ENCODE results near the gene NFAT5. TPM values are rescaled to one million over a fixed set of nuclear protein-coding genes. Genes with fewer than 3 reads are reported as not detected.
"Not testable (repeated sequence)": the region's sequence is repeated elsewhere in the genome, so short reads cannot be mapped to it uniquely, and the experiment has no call there.

NFAT5 gene
- total RNA-seq, 4 donors from 2014 or later, result 76.1 to 122 (median 102) TPM

DNA sequence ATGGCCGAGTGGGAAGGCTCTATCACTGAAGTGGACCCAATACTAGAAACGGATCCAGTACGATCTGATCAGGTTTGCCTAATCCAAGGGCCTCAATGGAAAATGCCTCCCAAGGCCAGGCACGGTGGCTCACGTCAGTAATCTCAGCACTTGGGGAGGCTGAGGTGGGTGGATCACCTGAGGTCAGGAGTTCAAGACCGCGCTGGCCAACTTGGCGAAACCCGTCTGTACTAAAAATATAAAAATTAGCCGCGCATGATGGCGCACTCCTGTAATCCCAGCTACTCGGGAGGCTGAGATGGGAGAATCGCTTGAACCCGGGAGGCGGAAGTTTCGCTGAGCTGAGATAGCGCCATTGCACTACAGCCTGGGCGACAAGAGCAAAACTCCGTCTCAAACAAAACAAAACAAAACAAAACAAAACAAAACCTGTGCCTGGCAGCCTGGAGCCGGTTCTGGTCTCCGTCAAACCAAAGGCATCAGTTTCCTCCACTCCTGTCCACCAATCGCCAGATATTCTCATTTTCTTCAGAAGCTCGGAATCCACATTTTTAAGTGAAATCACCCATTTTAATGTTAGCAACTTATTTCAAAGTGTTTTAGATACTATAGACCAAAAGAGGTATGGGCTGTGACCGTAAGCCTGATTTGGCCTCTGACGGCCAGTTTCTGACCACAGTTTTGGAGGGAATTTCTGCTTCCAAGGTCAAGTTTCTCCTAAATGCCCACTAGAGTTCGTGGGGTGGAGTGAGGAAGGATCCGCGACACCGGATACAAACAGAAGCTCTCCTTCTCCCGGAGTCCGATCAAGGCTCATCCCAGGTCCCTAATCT, 159.9 kb downstream of the NFAT5 start:
- TF ChIP-seq POLR2A (IDR thresholded peaks at IDR 0.05), result no peak
- TF ChIP-seq, protein P1, sequence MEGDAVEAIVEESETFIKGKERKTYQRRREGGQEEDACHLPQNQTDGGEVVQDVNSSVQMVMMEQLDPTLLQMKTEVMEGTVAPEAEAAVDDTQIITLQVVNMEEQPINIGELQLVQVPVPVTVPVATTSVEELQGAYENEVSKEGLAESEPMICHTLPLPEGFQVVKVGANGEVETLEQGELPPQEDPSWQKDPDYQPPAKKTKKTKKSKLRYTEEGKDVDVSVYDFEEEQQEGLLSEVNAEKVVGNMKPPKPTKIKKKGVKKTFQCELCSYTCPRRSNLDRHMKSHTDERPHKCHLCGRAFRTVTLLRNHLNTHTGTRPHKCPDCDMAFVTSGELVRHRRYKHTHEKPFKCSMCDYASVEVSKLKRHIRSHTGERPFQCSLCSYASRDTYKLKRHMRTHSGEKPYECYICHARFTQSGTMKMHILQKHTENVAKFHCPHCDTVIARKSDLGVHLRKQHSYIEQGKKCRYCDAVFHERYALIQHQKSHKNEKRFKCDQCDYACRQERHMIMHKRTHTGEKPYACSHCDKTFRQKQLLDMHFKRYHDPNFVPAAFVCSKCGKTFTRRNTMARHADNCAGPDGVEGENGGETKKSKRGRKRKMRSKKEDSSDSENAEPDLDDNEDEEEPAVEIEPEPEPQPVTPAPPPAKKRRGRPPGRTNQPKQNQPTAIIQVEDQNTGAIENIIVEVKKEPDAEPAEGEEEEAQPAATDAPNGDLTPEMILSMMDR (IDR thresholded peaks at IDR 0.05), result no peak
- Histone ChIP-seq H3K4me3 (replicated peaks in 1 of 3) (peak overlapping the region; percentile 27 to 66 (median 33)), H3K27ac (peak overlapping the region; percentile 84 to 92 (median 89)), H3K4me1 (peaks cover 45 to 46% of the 10 kb centered on the region in 2 donors), H3K9me3 (no peaks in the 10 kb centered on the region), H3K27me3 (no peaks in the 10 kb centered on the region), H3K36me3 (no peaks in the 10 kb centered on the region)
- intact Hi-C loops (cut with DNase I), result no loop called here
- peak; percentile 15 to 18 for DNase-seq
- WGBS, 2 donors, result 65 to 69% methylated on average over 32 of the region's 32 CpGs

DNA sequence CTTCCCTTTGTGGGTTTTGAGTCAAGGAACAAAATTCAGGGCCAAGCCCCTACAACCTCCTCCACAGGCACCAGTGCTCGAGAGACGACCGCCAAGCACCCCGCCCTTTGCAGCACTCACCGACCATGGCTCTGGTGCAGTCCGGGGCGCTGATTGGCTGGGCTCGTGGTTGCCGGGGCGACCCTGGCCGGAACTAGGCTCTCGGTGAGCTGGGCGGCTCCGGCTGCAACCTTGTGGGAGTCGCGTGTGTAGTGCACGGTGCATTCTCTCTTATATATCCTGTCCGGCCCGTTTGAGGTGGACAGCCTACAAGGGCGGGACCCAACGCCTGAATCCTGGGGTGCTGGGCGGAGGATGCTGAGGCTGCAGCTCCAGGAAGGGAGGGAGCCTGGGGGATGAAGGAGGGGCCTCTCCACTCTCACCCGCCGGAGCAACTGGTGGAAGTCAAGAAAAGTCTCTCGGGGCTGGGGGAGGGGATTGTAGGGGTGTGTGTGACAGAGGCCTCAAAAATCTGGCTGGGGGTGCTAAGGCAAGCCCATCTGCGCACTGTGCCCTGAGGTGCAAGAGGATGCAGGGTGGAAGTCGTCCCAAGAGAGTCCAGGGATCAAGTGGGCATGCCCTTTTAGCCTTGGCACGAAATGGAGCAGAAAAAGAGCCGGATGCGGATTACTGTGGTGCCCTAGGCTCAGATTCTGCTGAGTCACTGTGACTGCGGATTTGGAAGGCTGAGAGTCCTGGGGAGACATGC, 160.7 kb downstream of the NFAT5 start, which contains the start of gene NQO1:
Gene NQO1 (minus strand): TSS at position 248 of the 748 bp plus-strand sequence. CDS start 121 bp downstream, at position 127.
- Histone ChIP-seq H3K36me3 (no peaks in the 10 kb centered on the region), H3K9me3 (no peaks in the 10 kb centered on the region), H3K27ac (peak within 1 kb of the TSS; percentile 84 to 92 (median 89)), H3K27me3 (no peaks in the 10 kb centered on the region), H3K4me3 (replicated peaks in 1 of 3) (peak within 1 kb of the TSS; percentile 27 to 66 (median 33)), H3K4me1 (peaks cover 45 to 46% of the 10 kb centered on the region in 2 donors)
- intact Hi-C loops (cut with DNase I), result no loop called here
- peak; percentile 98 for DNase-seq
- WGBS, 2 donors, result 1 to 2% methylated on average over 24 to 28 of the region's 31 CpGs
- peak; percentile 80 to 93 for TF ChIP-seq POLR2A (IDR thresholded peaks at IDR 0.05)
- TF ChIP-seq, protein P1 (IDR thresholded peaks at IDR 0.05), result no peak

DNA sequence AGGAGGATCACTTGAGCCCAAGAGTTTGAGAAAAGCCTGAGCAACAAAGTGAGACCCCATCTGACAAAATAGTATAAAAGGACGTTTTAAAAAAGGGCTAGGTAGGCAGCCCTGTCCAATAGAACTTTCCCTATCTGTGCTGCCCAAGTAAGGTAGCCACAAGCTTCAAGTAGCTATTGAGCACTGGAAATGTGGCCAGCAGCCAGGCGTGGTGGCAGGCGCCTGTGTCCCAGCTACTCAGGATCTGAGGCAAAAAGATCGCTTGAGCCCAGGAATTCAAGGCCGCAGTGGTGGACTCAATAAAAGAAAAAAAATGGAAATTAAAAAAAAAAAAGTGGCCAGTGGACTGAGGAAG, 162.1 kb downstream of the NFAT5 start:
- peak overlapping the region; percentile 84 to 92 (median 89) for H3K27ac ChIP-seq
- H3K4me3 ChIP-seq (replicated peaks in 1 of 3), result no peak overlapping the region
- 27 to 30% methylated on average over 5 of the region's 5 CpGs for WGBS, 2 donors
- H3K27me3 ChIP-seq, result no peaks in the 10 kb centered on the region
- no peaks in the 10 kb centered on the region for H3K36me3 ChIP-seq
- TF ChIP-seq POLR2A (IDR thresholded peaks at IDR 0.05), result peak in 1 of 2 donors; percentile 43
- TF ChIP-seq, protein P1 (IDR thresholded peaks at IDR 0.05), result no peak
- DNase-seq, result peak; percentile 97
- no peaks in the 10 kb centered on the region for H3K9me3 ChIP-seq
- peaks cover 45 to 46% of the 10 kb centered on the region in 2 donors for H3K4me1 ChIP-seq
- intact Hi-C loops (cut with DNase I), result no loop called here

DNA sequence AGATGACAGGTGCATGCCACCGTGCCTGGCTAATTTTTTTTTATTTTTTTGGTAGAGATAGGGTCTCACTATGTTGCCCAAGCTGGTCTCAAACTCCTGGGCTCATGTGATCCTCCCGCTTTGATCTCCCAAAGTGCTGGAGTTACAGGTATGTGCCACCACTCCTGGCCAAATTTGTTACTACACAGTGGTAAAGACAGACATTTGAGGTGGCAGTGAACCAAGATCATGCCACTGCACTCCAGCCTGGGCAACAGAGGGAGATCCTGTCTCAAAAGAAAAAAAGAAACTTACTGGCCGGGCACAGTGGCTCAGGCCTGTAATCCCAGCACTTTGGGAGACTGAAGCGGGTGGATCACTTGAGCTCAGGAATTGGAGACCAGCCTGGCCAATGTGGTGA, 163.3 kb downstream of the NFAT5 start:
- intact Hi-C loops (cut with DNase I); H3K4me3 ChIP-seq (replicated peaks in 1 of 3); H3K9me3 ChIP-seq; H3K27me3 ChIP-seq; H3K36me3 ChIP-seq: not testable (repeated sequence)
- 90 to 95% methylated on average over 4 of the region's 4 CpGs for WGBS, 2 donors
- peak overlapping the region in 2 of 3 donors; percentile 89 to 92 for H3K27ac ChIP-seq
- H3K4me1 ChIP-seq, result peaks cover 38 to 41% of the 10 kb centered on the region in 2 donors
- DNase-seq, result peak in 1 of 2 donors; percentile 22

DNA sequence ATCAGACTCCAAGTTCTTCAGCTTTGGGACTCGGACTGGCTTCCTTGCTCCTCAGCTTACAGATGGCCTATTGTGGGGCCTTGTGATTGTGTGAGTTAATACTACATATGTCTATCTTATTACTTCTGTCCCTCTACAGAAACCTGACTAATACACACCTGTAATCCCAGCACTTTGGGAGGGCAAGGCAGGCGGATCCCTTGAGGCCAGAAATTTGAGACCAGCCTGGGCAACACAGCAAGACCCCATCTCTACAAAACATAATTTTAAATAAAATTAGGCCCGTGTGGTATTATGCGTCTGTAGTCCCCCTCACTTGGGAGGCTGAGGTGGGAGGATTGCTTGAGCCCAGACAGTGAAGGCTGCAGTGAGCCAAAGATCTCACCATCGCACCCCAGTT, 165.5 kb downstream of the NFAT5 start:
- DNase-seq; H3K27me3 ChIP-seq; H3K27ac ChIP-seq; H3K4me3 ChIP-seq (replicated peaks in 1 of 3); H3K9me3 ChIP-seq; intact Hi-C loops (cut with DNase I); H3K36me3 ChIP-seq: not testable (repeated sequence)
- peaks cover 26 to 33% of the 10 kb centered on the region in 2 donors for H3K4me1 ChIP-seq
- 93 to 95% methylated on average over 4 to 5 of the region's 5 CpGs for WGBS, 2 donors
